Endothelial cell of umbilical vein (primary cell): ENCODE data around the gene ZNHIT2. TPM values are rescaled to one million over a fixed set of nuclear protein-coding genes. Genes with fewer than 3 reads are reported as not detected.
A peak's percentile ranks its signal among the peaks of the same experiment; 100 is the strongest.

Source experiments
- BruUV-seq: library from RNA; stranded (reverse); fragments of 400-500 nt; replicated peaks from 2 replicates; lab custom pipeline; 2021; lab: Mats Ljungman, UMichigan
- CTCF ChIA-PET: fragments of 300-600, 350-600 bp; sonication (Branson Sonifier 250); formaldehyde crosslinking; loops from one replicate; lab custom pipeline; 2021; ENCODE audit warnings: antibody characterized with exemption, inconsistent platforms; lab: Charles Lee
- POLR2A ChIA-PET: fragments of 300-600, 350-600 bp; sonication (Branson Sonifier 250); formaldehyde crosslinking; loops from one replicate; lab custom pipeline; 2021; ENCODE audit warnings: antibody characterized with exemption, inconsistent platforms; lab: Charles Lee
- DNase-seq: peaks from one replicate; pipeline ENCODE4 v3.0.0-alpha.2; 2011; ENCODE audit warnings: low read depth, low spot score
- FAIRE-seq: peaks from 2 replicates; lab custom pipeline; 2011; peaks lifted over from hg19 to GRCh38; lab: Jason Lieb, UNC
- H2AFZ ChIP-seq: 2 replicates; pipeline ENCODE4 v1.6.0; 2012; ENCODE audit warnings: low read depth, low read length, control low read depth, inconsistent platforms
- H3K27ac ChIP-seq: 2 replicates; pipeline ENCODE4 v1.5.1; 2011; ENCODE audit warnings: low read depth, mild to moderate bottlenecking, control low read depth, low read length, moderate library complexity; ENCODE audit not compliant: insufficient read depth
- H3K27me3 ChIP-seq, 2 experiments: 2 replicates each; pipeline versions ENCODE4 v1.6.0 to v1.6.1; 2011; ENCODE audit warnings: low read length in 2 of 2, mixed read lengths in 1 of 2; ENCODE audit not compliant: control insufficient read depth in 2 of 2, insufficient read depth in 2 of 2
- H3K36me3 ChIP-seq, 2 experiments: 2 replicates in 1 of 2; 3 replicates in 1 of 2; pipeline ENCODE4 v1.5.1; 2011; ENCODE audit warnings: low read length in 2 of 2, mild to moderate bottlenecking in 1 of 2, moderate library complexity in 1 of 2; ENCODE audit not compliant: control insufficient read depth in 2 of 2, insufficient read depth in 2 of 2; ENCODE audit errors: extremely low read depth in 1 of 2
- H3K4me1 ChIP-seq: 3 replicates; pipeline ENCODE4 v1.5.1; 2011; ENCODE audit warnings: mild to moderate bottlenecking, low read length; ENCODE audit not compliant: control insufficient read depth, insufficient read depth; ENCODE audit errors: extremely low read depth
- H3K4me2 ChIP-seq: 2 replicates; pipeline ENCODE4 v1.6.1; 2011; ENCODE audit warnings: low read length, control low read depth, mixed read lengths; ENCODE audit not compliant: insufficient read depth
- H3K4me3 ChIP-seq, 3 experiments: fragments of 200-600 bp in 1 of 3; sonication (generic), shearing (Covaris generic) in 1 of 3; replicated peaks in 1 of 3; 2 replicates each; pipeline ENCODE4 v1.5.1; 2011 to 2016; ENCODE audit warnings: control low read depth in 3 of 3, low read length in 3 of 3, mild to moderate bottlenecking in 2 of 3, inconsistent platforms in 1 of 3, low read depth in 1 of 3, moderate library complexity in 1 of 3; ENCODE audit not compliant: insufficient read depth in 1 of 3
- H3K79me2 ChIP-seq: 2 replicates; pipeline ENCODE4 v1.6.0; 2012; ENCODE audit warnings: low read length, inconsistent platforms; ENCODE audit not compliant: control insufficient read depth, insufficient read depth
- H3K9ac ChIP-seq: replicated peaks from 2 replicates; pipeline ENCODE3; 2011; ENCODE audit warnings: low read length, control low read depth; ENCODE audit not compliant: insufficient read depth; ENCODE audit errors: extremely low read depth
- H3K9me1 ChIP-seq: replicated peaks from 3 replicates; pipeline ENCODE4 v1.6.0; 2011; ENCODE audit warnings: mild to moderate bottlenecking, low read length; ENCODE audit not compliant: control insufficient read depth, insufficient read depth; ENCODE audit errors: extremely low read depth
- H3K9me3 ChIP-seq: replicated peaks from 2 replicates; pipeline ENCODE4 v1.5.1; 2012; ENCODE audit warnings: low read length, inconsistent platforms; ENCODE audit not compliant: control insufficient read depth, insufficient read depth
- H4K20me1 ChIP-seq: replicated peaks from 2 replicates; pipeline ENCODE3; 2011; ENCODE audit warnings: mild to moderate bottlenecking, low read length; ENCODE audit not compliant: control insufficient read depth, insufficient read depth; ENCODE audit errors: extremely low read depth
- EZH2 ChIP-seq: IDR thresholded peaks from 2 replicates; pipeline ENCODE4 v1.6.1; 2012; ENCODE audit warnings: borderline replicate concordance, low read depth, mild to moderate bottlenecking, moderate library complexity, low read length, inconsistent platforms; ENCODE audit not compliant: severe bottlenecking
- FOS ChIP-seq: IDR thresholded peaks from 2 replicates; pipeline ENCODE4 v1.6.1; 2011; ENCODE audit warnings: mild to moderate bottlenecking, low read length, moderate library complexity, borderline replicate concordance; ENCODE audit not compliant: insufficient read depth
- GATA2 ChIP-seq: IDR thresholded peaks from 2 replicates; pipeline ENCODE4 v1.7.0; 2011; ENCODE audit warnings: low read depth, mild to moderate bottlenecking, moderate library complexity, mixed read lengths, low read length; ENCODE audit not compliant: insufficient read length, insufficient read depth
- JUN ChIP-seq: IDR thresholded peaks from 2 replicates; pipeline ENCODE4 v1.6.1; 2011; ENCODE audit warnings: borderline replicate concordance, low read depth; ENCODE audit not compliant: insufficient read length, insufficient read depth
- MYC ChIP-seq: IDR thresholded peaks from one replicate; pipeline ENCODE4 v1.6.1; 2011; ENCODE audit warnings: mild to moderate bottlenecking, low read depth, low read length
- POLR2A ChIP-seq: IDR thresholded peaks from 2 replicates; pipeline ENCODE4 v1.6.1; 2012; ENCODE audit warnings: low read depth, mild to moderate bottlenecking, control low read depth, low read length
- POLR2AphosphoS5 ChIP-seq: IDR thresholded peaks from 2 replicates; pipeline ENCODE4 v1.6.1; 2012; ENCODE audit warnings: low read depth, mild to moderate bottlenecking, control low read depth, low read length, moderate library complexity; ENCODE audit not compliant: insufficient read depth
- dilution Hi-C: fragments of 300-500 bp; cut with MboI; formaldehyde crosslinking; loops from one replicate; pipeline ENCODE4 v1.15.0; 2019; ENCODE audit warnings: low sequenced_read_pairs; ENCODE audit not compliant: extremely low pct_ligation_motif_present
- intact Hi-C: fragments of 100-400 bp; cut with micrococcal nuclease; formaldehyde crosslinking; loops from one replicate; pipeline ENCODE4 v1.10.0; 2022
- polyA plus RNA-seq, 4 experiments: library from polyadenylated mRNA; depleted of rRNA in 3 of 4; stranded (reverse) in 3 of 4; unstranded in 1 of 4; fragments of >200 nt; gene quantifications; 2 replicates each; pipeline versions ENCODE4 v1.2.1 to v1.2.3, GENCODE V29; 2011 to 2012; ENCODE audit warnings: missing spikeins in 1 of 4
- total RNA-seq: library from RNA; stranded (reverse); gene quantifications from 2 replicates; pipeline ENCODE4 v1.2.3, GENCODE V29; 2021
- TF ChIP-seq, protein P1 (sequence below): IDR thresholded peaks from 2 replicates; pipeline ENCODE4 v1.6.1; 2011; ENCODE audit not compliant: insufficient read depth, insufficient read length
- TF ChIP-seq, protein P2 (sequence below), 2 donors: IDR thresholded peaks; 1 replicate in 1 of 2; 2 replicates in 1 of 2; pipeline ENCODE4 v1.5.1; 2011; ENCODE audit warnings: low read length in 2 of 2, mild to moderate bottlenecking in 2 of 2, moderate library complexity in 2 of 2, control low read depth in 1 of 2, inconsistent platforms in 1 of 2, low read depth in 1 of 2; ENCODE audit not compliant: insufficient read depth in 1 of 2; ENCODE audit errors: extremely low read depth in 1 of 2

ZNHIT2 gene
- total and polyA plus RNA-seq, 2 donors (not counting 3 experiments of a cell fraction or from before 2014, with no cell fraction given), result 7.1 to 9.0 TPM

DNA sequence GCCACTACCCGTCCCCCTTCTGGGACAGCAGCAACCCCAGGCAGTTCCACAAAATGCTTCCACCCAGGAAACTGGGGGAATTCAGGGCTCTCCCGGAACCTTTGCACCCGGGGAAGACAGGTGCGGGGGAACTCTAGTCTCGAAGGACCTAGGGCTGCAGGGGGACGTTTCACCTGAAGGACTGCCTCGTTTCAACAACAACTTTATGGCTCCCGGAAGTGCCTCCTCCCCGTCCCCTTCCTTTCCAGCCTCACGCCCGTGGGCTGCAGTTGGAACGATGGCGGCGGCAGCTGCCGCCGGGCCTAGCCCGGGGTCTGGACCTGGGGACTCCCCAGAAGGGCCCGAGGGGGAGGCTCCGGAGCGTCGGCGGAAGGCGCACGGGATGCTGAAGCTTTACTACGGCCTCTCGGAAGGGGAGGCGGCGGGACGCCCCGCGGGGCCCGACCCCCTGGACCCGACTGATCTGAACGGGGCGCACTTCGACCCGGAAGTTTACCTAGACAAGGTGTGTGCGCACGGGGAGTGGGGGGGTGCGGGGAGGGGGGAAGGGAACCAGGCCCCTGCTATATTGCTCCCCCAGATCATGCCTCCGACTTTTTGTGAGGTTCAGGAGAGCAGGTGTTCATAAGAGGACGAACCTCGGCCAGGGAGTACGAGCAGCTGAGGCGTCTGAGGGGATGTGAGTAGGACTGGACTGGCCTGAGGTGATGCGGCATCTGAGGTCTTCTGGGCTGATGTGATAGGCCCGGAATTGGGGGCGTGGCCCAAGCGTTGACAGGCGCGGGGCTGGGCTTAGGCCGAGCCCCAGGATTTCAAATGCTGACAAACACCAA, 21.3 kb downstream of the ZNHIT2 start, which contains the start of gene VPS51:
Gene VPS51 (plus strand): TSS at position 241 of the 833 bp plus-strand sequence. CDS start 37 bp downstream, at position 278.
- BruUV-seq, result TSS peak; percentile 95
- Histone ChIP-seq H3K36me3 (no peaks in the 10 kb centered on the region), H3K27me3 (no peaks in the 10 kb centered on the region), H3K4me1 (peaks cover 6% of the 10 kb centered on the region), H3K9me1 (no peaks in the 10 kb centered on the region), H3K79me2 (peaks cover 8% of the 10 kb centered on the region), H2AFZ (peak within 1 kb of the TSS; percentile 99), H3K4me3 (peak within 1 kb of the TSS; percentile 55 to 62 (median 56)), H3K9ac (peak within 1 kb of the TSS; percentile 43), H3K27ac (peak within 1 kb of the TSS; percentile 46), H3K9me3 (no peaks in the 10 kb centered on the region), H4K20me1 (no peaks in the 10 kb centered on the region), H3K4me2 (peak within 1 kb of the TSS; percentile 67)
- CTCF ChIA-PET, result interaction anchor here (1.2 to 5.3 kb wide), 2 partner anchors 12 to 15 kb away, joined by 3 to 56 read pairs; partner anchors contain the start of gene TM7SF2
- POLR2A ChIA-PET, result interaction anchor here (2.0 to 2.4 kb wide), 2 partner anchors 14 to 20 kb away, joined by 5 to 6 read pairs; no protein-coding TSS in a partner anchor
- dilution Hi-C loops (no loop called here), intact Hi-C loops (loop anchor here (1.0 to 5.0 kb wide), 4 partner anchors 12 to 84 kb away; partner anchors contain the start of genes ARL2, CDCA5, SNX15 and TM7SF2)
- DNase-seq (peak; percentile 76), FAIRE-seq (peak; percentile 86)
- peak; percentile 80 for TF ChIP-seq MYC
- TF ChIP-seq POLR2AphosphoS5, result peak; percentile 67
- TF ChIP-seq, protein P1, sequence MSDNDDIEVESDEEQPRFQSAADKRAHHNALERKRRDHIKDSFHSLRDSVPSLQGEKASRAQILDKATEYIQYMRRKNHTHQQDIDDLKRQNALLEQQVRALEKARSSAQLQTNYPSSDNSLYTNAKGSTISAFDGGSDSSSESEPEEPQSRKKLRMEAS, result peak; percentile 44
- TF ChIP-seq JUN, result no peak
- TF ChIP-seq EZH2, result no peak
- no peak for TF ChIP-seq GATA2
- TF ChIP-seq POLR2A, result peak; percentile 94
- TF ChIP-seq, protein P2, sequence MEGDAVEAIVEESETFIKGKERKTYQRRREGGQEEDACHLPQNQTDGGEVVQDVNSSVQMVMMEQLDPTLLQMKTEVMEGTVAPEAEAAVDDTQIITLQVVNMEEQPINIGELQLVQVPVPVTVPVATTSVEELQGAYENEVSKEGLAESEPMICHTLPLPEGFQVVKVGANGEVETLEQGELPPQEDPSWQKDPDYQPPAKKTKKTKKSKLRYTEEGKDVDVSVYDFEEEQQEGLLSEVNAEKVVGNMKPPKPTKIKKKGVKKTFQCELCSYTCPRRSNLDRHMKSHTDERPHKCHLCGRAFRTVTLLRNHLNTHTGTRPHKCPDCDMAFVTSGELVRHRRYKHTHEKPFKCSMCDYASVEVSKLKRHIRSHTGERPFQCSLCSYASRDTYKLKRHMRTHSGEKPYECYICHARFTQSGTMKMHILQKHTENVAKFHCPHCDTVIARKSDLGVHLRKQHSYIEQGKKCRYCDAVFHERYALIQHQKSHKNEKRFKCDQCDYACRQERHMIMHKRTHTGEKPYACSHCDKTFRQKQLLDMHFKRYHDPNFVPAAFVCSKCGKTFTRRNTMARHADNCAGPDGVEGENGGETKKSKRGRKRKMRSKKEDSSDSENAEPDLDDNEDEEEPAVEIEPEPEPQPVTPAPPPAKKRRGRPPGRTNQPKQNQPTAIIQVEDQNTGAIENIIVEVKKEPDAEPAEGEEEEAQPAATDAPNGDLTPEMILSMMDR (IDR thresholded peaks at IDR 0.05; ENCODE audit: extremely low read depth in 1 of 2, insufficient read depth in 1 of 2, low read depth in 1 of 2, low read length in 2 of 2), result no peak
- TF ChIP-seq FOS, result no peak
